Activated naive CD8-positive, alpha-beta T cell treated with anti-CD3 and anti-CD28 coated beads, Interleukin-2, amount 10 ng/mL, durations not matched to agents 7 days and 5 days (primary cell): ENCODE results near the gene KRABD2.
"Not testable (repeated sequence)": the region's sequence is repeated elsewhere in the genome, so short reads cannot be mapped to it uniquely, and the experiment has no call there.

ENCODE experiments used
- ATAC-seq: fragments of 150-1000 bp; cut with Tn5 transposase; one replicate; pipeline ENCODE4 v1.10.0; 2021; ENCODE audit warnings: low read depth, moderate library complexity
- POLR2A ChIA-PET: fragments of 350-600 bp; sonication (Branson Sonifier 250); formaldehyde crosslinking; loops from one replicate; lab custom pipeline; 2021; ENCODE audit warnings: antibody characterized with exemption; lab: Charles Lee
- DNase-seq: peaks from one replicate; pipeline ENCODE4 v3.0.0; 2021
- H3K27ac Mint-ChIP-seq: one replicate; pipeline ENCODE4 v1.8.0; 2022; ENCODE audit warnings: mild to moderate bottlenecking, mixed read lengths
- H3K27me3 Mint-ChIP-seq: one replicate; pipeline ENCODE4 v1.8.0; 2022; ENCODE audit warnings: mild to moderate bottlenecking, moderate library complexity, mixed read lengths
- H3K36me3 Mint-ChIP-seq: one replicate; pipeline ENCODE4 v1.8.0; 2021; ENCODE audit warnings: mild to moderate bottlenecking, mixed read lengths
- H3K4me1 Mint-ChIP-seq: one replicate; pipeline ENCODE4 v1.8.0; 2021; ENCODE audit warnings: mixed read lengths
- H3K4me3 Mint-ChIP-seq: one replicate; pipeline ENCODE4 v1.8.0; 2022; ENCODE audit warnings: mild to moderate bottlenecking, moderate library complexity, mixed read lengths
- H3K9me3 Mint-ChIP-seq: one replicate; pipeline ENCODE4 v1.8.0; 2021; ENCODE audit warnings: mixed read lengths

KRABD2 gene

DNA sequence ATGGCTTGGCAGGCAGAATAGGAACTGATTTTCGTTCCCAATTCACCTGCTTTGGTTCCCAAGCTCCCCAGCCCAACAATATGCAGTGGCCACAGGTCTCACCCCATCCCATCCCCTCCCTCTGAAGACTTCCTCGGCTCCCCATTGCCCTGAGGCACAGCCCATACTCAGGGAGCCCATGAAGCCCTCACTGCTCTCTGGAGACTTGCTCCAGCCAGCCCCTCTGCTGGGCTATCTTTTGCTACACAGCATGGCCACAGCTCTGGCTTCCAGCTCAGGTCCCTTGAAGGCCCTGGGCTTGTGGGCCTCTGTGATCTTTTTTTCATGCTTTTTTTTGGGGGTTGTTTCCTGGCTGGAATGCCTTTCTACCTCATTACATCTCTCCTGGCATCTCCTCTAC, 29.7 kb upstream of the KRABD2 start:
- Mint-ChIP-seq H3K4me3 (no peak overlapping the region), H3K4me1 (peaks cover 15% of the 10 kb centered on the region), H3K27ac (no peak overlapping the region), H3K27me3 (peaks cover 23% of the 10 kb centered on the region), H3K9me3 (no peaks in the 10 kb centered on the region), H3K36me3 (no peaks in the 10 kb centered on the region)
- DNase-seq (no peak), ATAC-seq (no peak)
- POLR2A ChIA-PET, result no interaction called here

DNA sequence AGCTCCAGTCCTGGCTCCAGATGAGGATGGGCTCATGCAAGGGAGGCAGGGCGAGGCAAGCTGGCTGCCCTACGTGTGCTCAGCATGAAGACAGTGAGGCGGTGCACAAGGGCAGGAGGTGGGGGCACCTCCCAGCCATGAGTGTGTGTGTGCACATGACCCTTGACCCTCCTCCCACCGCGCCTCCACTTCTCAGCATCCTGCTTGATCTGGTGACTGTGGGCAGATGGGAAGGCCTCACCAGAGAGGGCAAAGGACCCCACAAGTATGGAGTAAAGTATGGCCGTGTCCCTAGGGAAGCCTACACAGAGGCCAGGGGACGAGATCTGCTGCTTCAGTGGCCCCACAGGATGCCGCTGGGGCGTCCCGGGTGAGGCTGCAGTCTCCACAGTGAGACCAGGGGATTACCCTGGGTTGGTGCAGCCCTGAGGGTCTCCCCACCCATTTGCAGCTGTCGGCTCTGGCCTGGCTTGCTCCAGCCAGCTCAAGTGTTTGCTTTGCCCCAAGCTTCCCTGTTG, 29.1 kb upstream of the KRABD2 start:
- no peak overlapping the region for H3K27ac Mint-ChIP-seq
- H3K4me1 Mint-ChIP-seq, result peaks cover 12% of the 10 kb centered on the region
- no peaks in the 10 kb centered on the region for H3K36me3 Mint-ChIP-seq
- POLR2A ChIA-PET, result no interaction called here
- ATAC-seq, result no peak
- H3K27me3 Mint-ChIP-seq, result peaks cover 22% of the 10 kb centered on the region
- H3K4me3 Mint-ChIP-seq, result no peak overlapping the region
- no peaks in the 10 kb centered on the region for H3K9me3 Mint-ChIP-seq
- DNase-seq, result no peak

DNA sequence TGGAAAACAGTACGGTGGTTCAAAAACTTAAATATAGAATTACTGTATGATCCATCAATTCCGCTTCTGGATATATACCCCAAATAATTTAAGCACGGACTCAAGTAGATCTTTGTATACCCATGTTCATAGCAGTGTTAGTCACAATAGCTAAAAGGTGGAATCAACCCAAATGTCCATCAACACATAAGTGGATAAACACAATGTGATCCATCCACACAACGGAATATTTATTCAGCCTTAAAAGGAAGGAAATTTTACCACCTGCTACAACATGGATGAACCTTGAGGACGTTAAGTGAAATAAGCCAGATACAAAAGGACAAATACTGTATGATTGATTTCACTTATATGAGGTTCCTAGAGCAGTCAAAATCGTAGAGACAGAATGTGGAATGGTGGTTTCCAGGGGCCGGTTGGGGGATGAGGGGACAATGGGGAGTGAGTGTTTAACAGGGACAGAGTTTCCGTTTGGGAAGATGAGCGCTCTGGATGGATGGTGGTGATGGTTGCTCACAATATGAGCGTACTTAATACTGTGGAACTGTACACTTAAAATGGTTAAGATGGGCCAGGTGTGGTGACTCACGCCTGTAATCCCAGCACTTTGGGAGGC, 26.5 kb upstream of the KRABD2 start:
- DNase-seq (no peak), ATAC-seq (no peak)
- POLR2A ChIA-PET, result no interaction called here
- Mint-ChIP-seq H3K4me3 (no peak overlapping the region), H3K36me3 (no peaks in the 10 kb centered on the region), H3K4me1 (no peaks in the 10 kb centered on the region), H3K9me3 (no peaks in the 10 kb centered on the region), H3K27ac (no peak overlapping the region), H3K27me3 (peaks cover 21% of the 10 kb centered on the region)

DNA sequence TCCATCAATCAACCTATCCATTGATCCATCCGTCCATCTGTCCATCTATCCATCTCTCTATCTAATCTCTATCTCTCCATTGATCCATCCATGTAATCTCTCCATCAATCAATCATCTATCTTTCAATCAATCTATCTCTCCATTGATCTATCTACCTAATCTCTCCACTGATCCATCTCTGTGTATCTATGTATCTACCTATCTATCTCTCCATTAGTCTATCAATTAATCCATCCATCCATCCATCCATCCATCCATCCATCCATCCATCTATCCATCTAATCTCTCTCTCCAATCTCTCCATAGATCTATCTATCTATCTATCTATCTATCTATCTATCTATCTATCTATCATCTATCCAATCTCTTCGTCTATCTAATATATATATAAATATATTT, 24.6 kb upstream of the KRABD2 start:
- Mint-ChIP-seq H3K27ac (no peak overlapping the region), H3K9me3 (no peaks in the 10 kb centered on the region), H3K4me3 (no peak overlapping the region), H3K27me3 (peaks cover 31% of the 10 kb centered on the region), H3K36me3 (no peaks in the 10 kb centered on the region), H3K4me1 (peaks cover 2% of the 10 kb centered on the region)
- no peak for ATAC-seq
- DNase-seq, result no peak
- POLR2A ChIA-PET, result no interaction called here

DNA sequence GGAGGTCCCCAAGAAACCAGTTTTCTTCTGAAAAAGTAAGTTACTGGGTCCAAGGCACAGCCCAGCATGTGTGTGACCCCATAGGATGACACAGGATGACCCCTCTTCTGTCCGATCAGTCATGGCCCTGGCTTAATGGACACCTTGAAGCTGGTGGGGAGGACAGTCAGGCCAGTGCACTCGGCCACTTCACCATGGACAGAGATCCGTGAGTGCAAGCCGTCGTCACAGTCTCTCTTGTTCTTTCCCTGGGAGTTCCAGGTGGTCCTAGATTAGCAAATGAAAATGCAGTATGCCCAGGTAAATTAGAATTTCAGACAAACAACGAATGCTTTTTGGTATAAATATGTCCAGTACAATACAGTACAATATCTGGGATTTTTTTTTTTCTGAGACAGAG, 22.5 kb upstream of the KRABD2 start:
- ATAC-seq (no peak), DNase-seq (no peak)
- Mint-ChIP-seq H3K36me3 (peaks cover 2% of the 10 kb centered on the region), H3K4me1 (peaks cover 9% of the 10 kb centered on the region), H3K27me3 (peaks cover 41% of the 10 kb centered on the region), H3K9me3 (peaks cover 3% of the 10 kb centered on the region), H3K4me3 (no peak overlapping the region), H3K27ac (no peak overlapping the region)
- POLR2A ChIA-PET, result no interaction called here

DNA sequence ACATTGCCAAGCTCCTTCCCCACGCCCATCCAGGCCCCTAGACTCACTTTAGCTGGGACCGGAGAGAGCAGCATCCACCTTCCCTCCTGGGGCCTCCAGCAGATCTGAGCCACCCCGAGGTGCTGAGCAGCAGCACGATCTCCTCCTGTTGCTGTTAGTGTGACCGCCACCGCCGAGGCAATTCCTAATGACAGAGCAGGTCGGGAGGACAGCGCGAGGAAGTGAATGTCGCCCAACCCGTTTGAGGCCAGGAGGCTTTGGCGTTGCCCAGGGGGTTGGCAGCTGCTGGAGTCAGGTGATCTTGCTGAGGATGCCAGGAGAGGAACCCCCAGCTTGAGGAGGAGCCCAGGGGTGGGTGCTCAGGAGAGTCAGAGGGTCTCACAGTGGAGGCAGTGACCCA, 21.1 kb upstream of the KRABD2 start, which contains the start of gene RNF222:
Gene RNF222, minus strand, starts transcription at position 192 of the 400 bp plus-strand sequence. CDS start 4,366 bp downstream, outside the sequence.
- ATAC-seq (no peak), DNase-seq (no peak)
- Mint-ChIP-seq H3K4me3 (no peak within 1 kb of the TSS), H3K27ac (peak within 1 kb of the TSS; percentile 56), H3K4me1 (peaks cover 16% of the 10 kb centered on the region), H3K9me3 (peaks cover 3% of the 10 kb centered on the region), H3K27me3 (peaks cover 41% of the 10 kb centered on the region), H3K36me3 (peaks cover 6% of the 10 kb centered on the region)
- POLR2A ChIA-PET, result no interaction called here

DNA sequence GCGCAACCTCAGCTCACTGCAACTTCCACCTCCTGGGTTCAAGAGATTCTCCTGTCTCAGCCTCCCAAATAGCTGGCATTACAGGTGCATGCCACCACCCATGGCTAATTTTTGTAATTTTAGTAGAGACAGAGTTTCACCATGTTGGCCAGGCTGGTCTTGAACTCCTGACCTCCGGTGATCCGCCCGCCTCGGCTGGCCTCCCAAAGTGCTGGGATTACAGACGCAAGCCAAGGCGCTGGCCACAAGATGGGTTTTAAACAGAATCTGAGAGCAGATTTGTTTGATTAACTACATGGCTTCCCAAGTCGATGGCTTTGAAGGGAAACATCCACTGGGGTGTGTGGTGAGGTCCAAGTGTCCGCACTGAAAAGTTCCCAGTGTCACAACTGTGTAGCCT, 18.0 kb upstream of the KRABD2 start:
- POLR2A ChIA-PET, result interaction anchor here (1.9 kb wide), 2 partner anchors 11 to 18 kb away, joined by 4 to 11 read pairs; partner anchors contain the start of gene KRABD2
- not testable (repeated sequence) for ATAC-seq, H3K9me3 Mint-ChIP-seq, H3K36me3 Mint-ChIP-seq, DNase-seq, H3K27ac Mint-ChIP-seq, H3K4me3 Mint-ChIP-seq
- Mint-ChIP-seq H3K27me3 (peaks cover 25% of the 10 kb centered on the region), H3K4me1 (peaks cover 16% of the 10 kb centered on the region)

DNA sequence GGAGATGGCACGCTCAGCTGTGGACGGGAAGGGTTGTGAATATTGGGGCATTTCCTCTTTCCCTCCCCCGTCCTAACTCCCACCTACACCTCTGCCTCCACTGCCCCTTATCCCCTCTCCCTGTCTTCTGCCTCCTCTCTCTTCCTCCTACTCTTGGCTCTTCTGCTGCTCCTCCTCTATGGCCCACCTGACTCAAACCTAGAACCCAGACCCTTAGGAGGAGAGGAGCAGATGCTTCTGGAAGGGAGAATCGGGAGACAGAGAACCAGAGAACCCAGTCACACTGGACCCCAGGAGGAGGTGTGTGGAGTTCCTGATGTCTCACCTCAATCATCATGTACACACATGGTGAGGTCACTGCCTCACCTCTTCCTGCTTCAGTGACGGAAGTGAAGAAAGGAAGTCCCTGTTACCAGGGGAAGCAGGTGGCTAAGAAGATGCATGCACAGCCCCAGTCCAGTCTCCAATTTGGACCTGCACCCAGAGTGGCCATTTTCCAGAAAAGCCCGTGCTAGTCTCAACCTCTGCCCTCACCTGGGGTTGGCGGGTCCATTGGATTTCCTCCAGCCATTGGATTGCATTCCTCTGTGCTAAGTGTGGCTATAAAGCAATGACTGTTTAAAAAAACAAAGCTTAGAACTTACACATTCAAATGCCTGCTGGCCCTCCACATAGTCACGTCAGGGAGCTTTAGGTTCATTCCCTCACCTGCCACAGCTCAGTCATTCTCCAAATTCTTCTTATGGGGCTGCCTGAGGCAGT, 17.1 kb upstream of the KRABD2 start:
- Mint-ChIP-seq H3K4me1 (peaks cover 16% of the 10 kb centered on the region), H3K9me3 (peaks cover 3% of the 10 kb centered on the region), H3K4me3 (peak overlapping the region; percentile 73), H3K36me3 (peaks cover 7% of the 10 kb centered on the region), H3K27me3 (peaks cover 25% of the 10 kb centered on the region), H3K27ac (peak overlapping the region; percentile 99)
- POLR2A ChIA-PET, result interaction anchor here (1.9 kb wide), 2 partner anchors 10 to 17 kb away, joined by 4 to 11 read pairs; partner anchors contain the start of gene KRABD2
- ATAC-seq, result peak; percentile 98
- no peak for DNase-seq

DNA sequence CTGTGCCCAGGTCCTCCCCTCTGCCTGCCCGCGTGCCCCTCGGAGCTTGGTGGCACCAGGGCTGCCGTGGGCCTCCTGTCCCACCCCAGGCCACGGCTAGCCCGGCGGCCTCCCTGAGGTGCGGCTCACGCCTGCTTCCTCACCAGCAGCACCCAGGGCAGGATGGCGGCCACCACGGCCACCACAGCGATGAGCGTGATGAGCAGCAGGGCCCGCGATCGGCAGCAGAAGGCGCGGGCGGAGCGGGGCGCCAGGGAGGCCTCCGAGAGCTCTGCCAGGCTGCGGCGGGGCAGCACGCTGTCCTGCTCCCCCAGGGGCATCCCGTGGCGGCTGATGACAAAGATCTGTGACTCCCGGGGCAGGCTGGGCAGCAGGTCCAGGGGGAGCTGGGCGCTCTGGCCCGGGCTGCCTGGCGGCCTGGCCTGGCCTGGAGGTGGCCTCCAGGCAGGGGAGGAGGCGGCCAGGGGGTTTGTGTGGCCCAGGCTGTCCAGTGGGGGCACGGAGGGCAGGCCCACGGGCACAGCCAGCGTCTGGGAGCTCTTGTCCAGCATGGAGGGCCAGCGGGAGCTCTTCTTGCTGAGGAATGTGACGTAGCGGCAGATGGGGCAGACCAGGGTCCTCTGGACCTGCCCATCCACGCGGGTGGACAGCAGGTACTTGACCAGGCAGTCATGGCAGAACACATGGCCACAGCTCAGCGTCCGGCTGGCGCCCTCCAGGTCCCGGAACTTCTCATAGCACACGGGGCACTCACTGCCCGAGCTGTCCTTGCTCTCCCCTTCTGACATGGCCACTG, 16.4 kb upstream of the KRABD2 start:
- Mint-ChIP-seq H3K4me3 (peak overlapping the region; percentile 73), H3K27ac (peak overlapping the region; percentile 99), H3K27me3 (peaks cover 19% of the 10 kb centered on the region), H3K36me3 (peaks cover 7% of the 10 kb centered on the region), H3K4me1 (peaks cover 18% of the 10 kb centered on the region), H3K9me3 (peaks cover 3% of the 10 kb centered on the region)
- no peak for DNase-seq
- POLR2A ChIA-PET, result interaction anchor here (0.6 to 1.9 kb wide), 3 partner anchors 9 to 16 kb away, joined by 3 to 11 read pairs (median 4); partner anchors contain the start of gene KRABD2
- no peak for ATAC-seq

DNA sequence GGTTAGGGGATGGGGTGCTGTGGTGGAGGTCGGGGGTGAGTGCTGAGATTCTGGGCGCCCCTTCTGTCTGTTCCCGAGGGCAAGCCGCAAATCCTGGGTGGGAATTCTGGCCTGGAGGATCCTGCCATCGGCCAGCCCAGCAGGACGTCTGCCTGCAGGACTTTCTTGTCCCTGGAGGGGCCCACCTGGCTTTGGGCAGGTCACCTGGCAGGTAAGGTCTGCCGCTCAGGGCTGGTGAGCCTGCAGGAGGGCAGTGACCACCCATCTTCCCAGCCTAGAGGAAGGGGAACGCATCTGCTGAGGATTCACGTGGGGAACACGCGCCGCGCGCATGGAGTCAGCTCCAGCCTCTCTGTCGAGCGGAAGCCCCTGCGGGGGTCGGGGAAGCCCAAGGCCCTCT, 15.8 kb upstream of the KRABD2 start:
- Mint-ChIP-seq H3K4me1 (peaks cover 22% of the 10 kb centered on the region), H3K36me3 (peaks cover 7% of the 10 kb centered on the region), H3K4me3 (no peak overlapping the region), H3K9me3 (peaks cover 3% of the 10 kb centered on the region), H3K27ac (no peak overlapping the region), H3K27me3 (peaks cover 15% of the 10 kb centered on the region)
- ATAC-seq (no peak), DNase-seq (no peak)
- POLR2A ChIA-PET, result interaction anchor here (0.6 to 1.0 kb wide), 2 partner anchors 9 to 10 kb away, joined by 3 to 4 read pairs; no protein-coding TSS in a partner anchor

DNA sequence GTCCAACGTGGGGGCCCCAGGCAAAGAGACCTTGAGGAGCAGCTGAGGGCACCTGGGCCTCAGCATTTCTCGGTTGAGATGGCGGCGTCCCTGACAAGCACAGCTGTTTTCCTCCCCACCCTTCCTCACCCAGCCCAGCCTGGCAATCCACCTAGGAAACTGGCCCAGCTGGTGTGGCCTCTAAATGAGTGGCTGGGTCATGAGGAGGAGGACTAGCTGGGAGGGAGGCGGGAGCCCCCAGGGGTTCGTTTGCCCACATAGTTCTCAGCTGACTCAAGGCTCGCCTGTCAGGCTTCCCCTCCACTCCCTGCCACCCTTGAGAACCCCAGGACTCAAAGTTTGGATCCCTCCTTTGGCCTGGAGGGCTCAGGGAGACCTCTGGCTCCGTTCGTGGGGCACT, 15.2 kb upstream of the KRABD2 start:
- Mint-ChIP-seq H3K36me3 (peaks cover 7% of the 10 kb centered on the region), H3K9me3 (peaks cover 3% of the 10 kb centered on the region), H3K27me3 (peaks cover 14% of the 10 kb centered on the region), H3K27ac (no peak overlapping the region), H3K4me3 (no peak overlapping the region), H3K4me1 (peaks cover 24% of the 10 kb centered on the region)
- no peak for DNase-seq
- POLR2A ChIA-PET, result interaction anchor here (1.0 kb wide), 1 partner anchor 8 kb away, joined by 4 read pairs; no protein-coding TSS in a partner anchor
- ATAC-seq, result no peak

DNA sequence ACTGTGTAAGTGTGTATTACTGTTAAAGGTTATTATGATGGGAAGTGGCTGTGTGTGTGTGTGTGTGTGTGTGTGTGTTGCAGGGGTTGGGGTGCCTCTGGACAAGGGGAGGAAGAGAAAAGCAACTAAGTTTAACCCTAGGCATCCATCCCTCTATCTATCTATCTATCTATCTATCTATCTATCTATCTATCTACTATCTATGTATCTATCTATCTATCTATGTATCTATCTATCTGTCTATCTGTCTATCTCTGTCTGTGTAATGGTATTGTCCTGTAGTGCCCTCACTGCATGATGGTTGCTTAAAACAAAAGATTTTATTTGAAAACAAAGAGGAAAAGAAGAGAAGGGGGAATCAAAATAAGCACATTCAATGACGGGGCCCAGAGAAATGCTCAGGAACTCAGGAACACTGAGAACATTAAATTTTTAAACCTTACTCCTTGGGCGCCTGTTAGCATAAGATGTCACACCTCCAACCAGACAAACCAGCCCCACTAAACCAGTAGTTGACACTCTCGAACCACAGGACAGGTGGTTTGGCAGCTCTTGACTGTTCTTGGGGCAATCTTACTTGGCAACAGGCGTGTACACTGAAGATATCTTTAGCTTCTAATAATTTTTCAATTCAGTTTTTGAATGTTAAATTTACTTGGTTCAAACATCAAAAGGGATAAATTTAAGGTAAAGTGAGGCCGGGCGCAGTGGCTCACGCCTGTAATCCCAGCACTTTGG, 11.6 kb upstream of the KRABD2 start:
- Mint-ChIP-seq H3K27ac (no peak overlapping the region), H3K4me1 (peaks cover 18% of the 10 kb centered on the region), H3K4me3 (no peak overlapping the region), H3K36me3 (peaks cover 1% of the 10 kb centered on the region), H3K9me3 (no peaks in the 10 kb centered on the region), H3K27me3 (no peaks in the 10 kb centered on the region)
- ATAC-seq, result no peak
- no peak for DNase-seq
- POLR2A ChIA-PET, result no interaction called here
